ENCODE data around the gene SLC17A7. TPM values are rescaled to one million over a fixed set of nuclear protein-coding genes. Genes with fewer than 3 reads are reported as not detected.

SLC17A7 gene
- total RNA-seq, 2 donors from 2014 or later, result 0.54 to 2.8 TPM

- ATAC-seq (ENCODE audit: insufficient number of reproducible peaks, low FRiP score, low read depth) (no peak), DNase-seq (ENCODE audit: low spot score) (no peak)
- H3K36me3 ChIP-seq, result no peaks in the 10 kb centered on the region
These were observed 39.8 kb upstream of the SLC17A7 start for GRCh38 chr19:49481020-49481683.

GRCh38 chr19:49479975-49480628 is 38.8 kb upstream of the SLC17A7 start:
- Histone ChIP-seq H3K27me3 (replicated peaks; ENCODE audit: insufficient read depth) (no peaks in the 10 kb centered on the region), H3K36me3 (no peaks in the 10 kb centered on the region), H3K9me3 (no peaks in the 10 kb centered on the region), H3K4me1 (ENCODE audit: control insufficient read depth in 1 of 2, low read depth in 2 of 2) (peaks cover 0 to 10% of the 10 kb centered on the region in 2 donors), H3K27ac (no peak overlapping the region), H3K4me3 (no peak overlapping the region)
- DNase-seq (ENCODE audit: low spot score), result no peak
- no peak for TF ChIP-seq CTCF (IDR thresholded peaks at IDR 0.05)
- no peak for ATAC-seq (ENCODE audit: insufficient number of reproducible peaks, low FRiP score, low read depth)

More at GRCh38 chr19:49481020-49481683, 39.8 kb upstream of the SLC17A7 start:
- Histone ChIP-seq H3K27me3 (replicated peaks; ENCODE audit: insufficient read depth) (no peaks in the 10 kb centered on the region), H3K4me1 (ENCODE audit: control insufficient read depth in 1 of 2, low read depth in 2 of 2) (peaks cover 0 to 2% of the 10 kb centered on the region in 2 donors), H3K9me3 (no peaks in the 10 kb centered on the region), H3K4me3 (no peak overlapping the region), H3K27ac (no peak overlapping the region)
- TF ChIP-seq CTCF (IDR thresholded peaks at IDR 0.05), result no peak

GRCh38 chr19:49475995-49476880 is 34.9 kb upstream of the SLC17A7 start:
- DNase-seq (ENCODE audit: low spot score) (no peak), ATAC-seq (ENCODE audit: insufficient number of reproducible peaks, low FRiP score, low read depth) (no peak)
- TF ChIP-seq CTCF (IDR thresholded peaks at IDR 0.05), result no peak
- Histone ChIP-seq H3K27me3 (replicated peaks; ENCODE audit: insufficient read depth) (no peaks in the 10 kb centered on the region), H3K9me3 (no peaks in the 10 kb centered on the region), H3K4me3 (no peak overlapping the region), H3K36me3 (no peaks in the 10 kb centered on the region), H3K4me1 (ENCODE audit: control insufficient read depth in 1 of 2, low read depth in 2 of 2) (peaks cover 4 to 24% of the 10 kb centered on the region in 2 donors), H3K27ac (no peak overlapping the region)

GRCh38 chr19:49475191-49475917 is 34.0 kb upstream of the SLC17A7 start:
- no peaks in the 10 kb centered on the region for H3K9me3 ChIP-seq
- H3K36me3 ChIP-seq, result no peaks in the 10 kb centered on the region
- H3K27me3 ChIP-seq (replicated peaks; ENCODE audit: insufficient read depth), result no peaks in the 10 kb centered on the region
- DNase-seq (ENCODE audit: low spot score) (no peak), ATAC-seq (ENCODE audit: insufficient number of reproducible peaks, low FRiP score, low read depth) (no peak)
- H3K27ac ChIP-seq, result peak overlapping the region in 1 of 2 donors; percentile 71
- H3K4me3 ChIP-seq, result peak overlapping the region; percentile 92
- no peak for TF ChIP-seq CTCF (IDR thresholded peaks at IDR 0.05)
- peaks cover 4 to 24% of the 10 kb centered on the region in 2 donors for H3K4me1 ChIP-seq (ENCODE audit: control insufficient read depth in 1 of 2, low read depth in 2 of 2)
